H1 (cell line): Measurements from ENCODE around the gene PRKCA. TPM values are rescaled to one million over a fixed set of nuclear protein-coding genes. Genes with fewer than 3 reads are reported as not detected.

Experiments used
- CTCF ChIA-PET: fragments of 300-600 bp; sonication (Branson Sonifier 250); formaldehyde crosslinking; loops from one replicate; lab custom pipeline; 2021; ENCODE audit not compliant: partially characterized antibody; lab: Charles Lee
- POLR2A ChIA-PET: fragments of 300-600 bp; sonication (Branson Sonifier 250); formaldehyde crosslinking; loops from one replicate; lab custom pipeline; 2021; ENCODE audit warnings: inconsistent platforms; ENCODE audit not compliant: partially characterized antibody; lab: Charles Lee
- DNase-seq, 2 experiments: peaks; one replicate each; pipeline versions ENCODE4 v3.0.0 to v3.0.0-alpha.2; 2010 to 2022; ENCODE audit warnings: low spot score in 2 of 2, low read depth in 1 of 2, mixed read lengths in 1 of 2
- FAIRE-seq: peaks from 2 replicates; lab custom pipeline; 2011; peaks lifted over from hg19 to GRCh38; lab: Jason Lieb, UNC
- H2AFZ ChIP-seq: 2 replicates; pipeline ENCODE4 v1.8.1; 2012; ENCODE audit warnings: low read length, inconsistent platforms
- H2AK5ac ChIP-seq: 2 replicates; pipeline ENCODE4 v1.6.1; 2013; ENCODE audit warnings: low read depth, low read length
- H2BK120ac ChIP-seq: replicated peaks from 2 replicates; pipeline ENCODE3; 2013; ENCODE audit warnings: low read depth, low read length, inconsistent platforms
- H2BK12ac ChIP-seq: 2 replicates; pipeline ENCODE4 v1.6.1; 2013; ENCODE audit warnings: low read depth, low read length
- H2BK15ac ChIP-seq: 2 replicates; pipeline ENCODE4 v1.6.1; 2013; ENCODE audit warnings: low read length
- H2BK20ac ChIP-seq: 2 replicates; pipeline ENCODE4 v1.6.1; 2013; ENCODE audit warnings: low read length
- H2BK5ac ChIP-seq: 2 replicates; pipeline ENCODE4 v1.6.1; 2013; ENCODE audit warnings: low read depth, low read length
- H3K14ac ChIP-seq: 2 replicates; pipeline ENCODE4 v1.6.1; 2013; ENCODE audit warnings: inconsistent platforms; ENCODE audit not compliant: insufficient read length
- H3K18ac ChIP-seq: 2 replicates; pipeline ENCODE4 v1.6.1; 2013; ENCODE audit warnings: low read length; ENCODE audit errors: extremely low read depth
- H3K23ac ChIP-seq: 2 replicates; pipeline ENCODE4 v1.6.1; 2013; ENCODE audit warnings: inconsistent platforms; ENCODE audit not compliant: insufficient read length
- H3K23me2 ChIP-seq: 2 replicates; pipeline ENCODE4 v1.6.1; 2013; ENCODE audit warnings: low read depth, low read length
- H3K27ac ChIP-seq: 2 replicates; pipeline ENCODE4 v1.6.1; 2011; ENCODE audit warnings: low read depth, low read length, inconsistent platforms
- H3K27me3 ChIP-seq, 4 experiments: replicated peaks in 1 of 4; 1 replicate in 1 of 4; 2 replicates in 3 of 4; pipeline versions ENCODE4 v1.6.1 to v1.8.1; 2011 to 2013; ENCODE audit warnings: low read length in 3 of 4, mild to moderate bottlenecking in 3 of 4, inconsistent platforms in 2 of 4, mixed read lengths in 2 of 4, moderate library complexity in 1 of 4; ENCODE audit not compliant: control insufficient read depth in 3 of 4, insufficient read depth in 3 of 4; ENCODE audit errors: extremely low read depth in 1 of 4
- H3K36me3 ChIP-seq, 4 experiments: 2 replicates each; pipeline versions ENCODE4 v1.6.1 to v1.8.1; 2011 to 2013; ENCODE audit warnings: mild to moderate bottlenecking in 4 of 4, low read length in 3 of 4, moderate library complexity in 2 of 4, control low read depth in 1 of 4, inconsistent platforms in 1 of 4; ENCODE audit not compliant: insufficient read depth in 4 of 4, control insufficient read depth in 2 of 4
- H3K4ac ChIP-seq: replicated peaks from 2 replicates; pipeline ENCODE3; 2013; ENCODE audit warnings: low read length, low read depth, mixed read lengths, inconsistent platforms; ENCODE audit not compliant: insufficient read length
- H3K4me1 ChIP-seq, 4 experiments: replicated peaks in 1 of 4; 1 replicate in 1 of 4; 2 replicates in 3 of 4; pipeline versions ENCODE4 v1.6.1 to v1.8.1; 2011 to 2013; ENCODE audit warnings: low read length in 3 of 4, inconsistent platforms in 2 of 4, mixed read lengths in 1 of 4; ENCODE audit not compliant: insufficient read depth in 4 of 4, control insufficient read depth in 3 of 4
- H3K4me2 ChIP-seq, 2 experiments: 2 replicates each; pipeline versions ENCODE4 v1.6.1 to v1.8.1; 2011 to 2013; ENCODE audit warnings: low read depth in 2 of 2, low read length in 2 of 2, control low read depth in 1 of 2, inconsistent platforms in 1 of 2, mild to moderate bottlenecking in 1 of 2; ENCODE audit not compliant: insufficient read depth in 1 of 2
- H3K4me3 ChIP-seq, 4 experiments: fragments of 200-600, 300-600 bp in 1 of 4; sonication (generic), shearing (Covaris generic), sonication (Bioruptor Twin) in 1 of 4; 2 replicates each; pipeline versions ENCODE4 v1.5.1 to v1.8.1; 2011 to 2016; ENCODE audit warnings: low read length in 4 of 4, low read depth in 3 of 4, control low read depth in 2 of 4, inconsistent platforms in 2 of 4, mild to moderate bottlenecking in 2 of 4, mixed read lengths in 1 of 4, moderate library complexity in 1 of 4; ENCODE audit not compliant: insufficient read depth in 2 of 4; ENCODE audit errors: extremely low read depth in 1 of 4
- H3K56ac ChIP-seq: replicated peaks from 2 replicates; pipeline ENCODE3; 2013; ENCODE audit warnings: low read depth, mild to moderate bottlenecking, mixed read lengths, low read length, inconsistent platforms; ENCODE audit not compliant: insufficient read length
- H3K79me1 ChIP-seq: 2 replicates; pipeline ENCODE4 v1.6.1; 2013; ENCODE audit warnings: low read depth, low read length, control low read depth
- H3K79me2 ChIP-seq, 2 experiments: 2 replicates each; pipeline versions ENCODE4 v1.6.1 to v1.8.1; 2012 to 2013; ENCODE audit warnings: low read length in 2 of 2, mild to moderate bottlenecking in 2 of 2, inconsistent platforms in 1 of 2; ENCODE audit not compliant: insufficient read depth in 2 of 2, control insufficient read depth in 1 of 2
- H3K9ac ChIP-seq, 4 experiments: replicated peaks in 1 of 4; 1 replicate in 1 of 4; 2 replicates in 3 of 4; pipeline versions ENCODE4 v1.6.1 to v1.8.1; 2011 to 2013; ENCODE audit warnings: low read depth in 3 of 4, low read length in 3 of 4, control low read depth in 2 of 4, mild to moderate bottlenecking in 2 of 4, moderate library complexity in 2 of 4, inconsistent platforms in 1 of 4; ENCODE audit errors: extremely low read depth in 1 of 4
- H3K9me3 ChIP-seq, 2 experiments: 2 replicates each; pipeline versions ENCODE4 v1.6.1 to v1.8.1; 2012 to 2013; ENCODE audit warnings: mild to moderate bottlenecking in 2 of 2, moderate library complexity in 2 of 2, control low read depth in 1 of 2, inconsistent platforms in 1 of 2, low read depth in 1 of 2, low read length in 1 of 2, mixed read lengths in 1 of 2; ENCODE audit not compliant: insufficient read depth in 2 of 2
- H4K20me1 ChIP-seq, 2 experiments: replicated peaks in 1 of 2; 2 replicates each; pipeline versions ENCODE3 to v1.8.1; 2011 to 2013; ENCODE audit warnings: inconsistent platforms in 2 of 2, low read length in 2 of 2, mild to moderate bottlenecking in 1 of 2; ENCODE audit not compliant: insufficient read depth in 2 of 2, control insufficient read depth in 1 of 2
- H4K5ac ChIP-seq: 2 replicates; pipeline ENCODE4 v1.6.1; 2013; ENCODE audit warnings: low read length, low read depth, mixed read lengths, inconsistent platforms; ENCODE audit not compliant: insufficient read length
- H4K8ac ChIP-seq: 2 replicates; pipeline ENCODE4 v1.8.0; 2013; ENCODE audit warnings: mild to moderate bottlenecking, moderate library complexity, low read length, inconsistent platforms; ENCODE audit not compliant: insufficient read depth; ENCODE audit errors: extremely low read depth
- H4K91ac ChIP-seq: replicated peaks from 2 replicates; pipeline ENCODE3; 2013; ENCODE audit warnings: low read length, mixed read lengths, inconsistent platforms; ENCODE audit not compliant: insufficient read length
- BRCA1 ChIP-seq: IDR thresholded peaks from 2 replicates; pipeline ENCODE4 v1.6.1; 2012; ENCODE audit warnings: low read depth, low read length, improper control_type of control experiment
- CTBP2 ChIP-seq: IDR thresholded peaks from 2 replicates; pipeline ENCODE4 v1.7.0; 2011; ENCODE audit warnings: borderline replicate concordance, mild to moderate bottlenecking, moderate library complexity, mixed read lengths, low read length; ENCODE audit not compliant: insufficient read depth, insufficient read length
- EGR1 ChIP-seq: IDR thresholded peaks from 2 replicates; pipeline ENCODE4 v1.6.1; 2011; ENCODE audit warnings: low read depth, low read length, borderline replicate concordance
- GABPA ChIP-seq: IDR thresholded peaks from 2 replicates; pipeline ENCODE4 v1.6.1; 2011; ENCODE audit warnings: mild to moderate bottlenecking, low read length, moderate library complexity, borderline replicate concordance; ENCODE audit not compliant: insufficient read depth
- JUN ChIP-seq: IDR thresholded peaks from 2 replicates; pipeline ENCODE4 v1.6.1; 2011; ENCODE audit warnings: low read depth, mild to moderate bottlenecking, improper control_type of control experiment, low read length
- NANOG ChIP-seq: IDR thresholded peaks from 2 replicates; pipeline ENCODE4 v1.6.1; 2011; ENCODE audit warnings: low read length, low read depth, mild to moderate bottlenecking, inconsistent platforms; ENCODE audit not compliant: insufficient read depth, poor library complexity, severe bottlenecking
- PHF8 ChIP-seq: fragments of 200-600 bp; sonication (generic); conservative IDR thresholded peaks from 2 replicates; pipeline ENCODE4 v1.7.1; 2012; ENCODE audit warnings: low read depth, mild to moderate bottlenecking, inconsistent platforms, low read length, moderate library complexity
- SIN3A ChIP-seq, 2 experiments: IDR thresholded peaks in 1 of 2; conservative IDR thresholded peaks in 1 of 2; 2 replicates each; pipeline ENCODE4 v1.6.1; 2011 to 2012; ENCODE audit warnings: low read length in 2 of 2, improper control_type of control experiment in 1 of 2, low read depth in 1 of 2, mild to moderate bottlenecking in 1 of 2
- SP4 ChIP-seq: IDR thresholded peaks from 2 replicates; pipeline ENCODE4 v1.6.1; 2012; ENCODE audit warnings: low read length, inconsistent platforms
- TAF1 ChIP-seq: IDR thresholded peaks from 2 replicates; pipeline ENCODE4 v1.6.1; 2011; ENCODE audit warnings: mild to moderate bottlenecking, low read depth, low read length
- TBP ChIP-seq: IDR thresholded peaks from 2 replicates; pipeline ENCODE4 v1.6.1; 2011; ENCODE audit warnings: low read depth, low read length, improper control_type of control experiment
- WGBS, 2 experiments: shearing (Covaris generic) in 1 of 2; methylation state at CpG; one replicate each; pipeline versions ENCODE4 v1.1.6 to v1.1.7; 2013 to 2015; ENCODE audit warnings: low lambda C conversion rate in 2 of 2, mixed read lengths in 2 of 2, inconsistent platforms in 1 of 2, low coverage in 1 of 2, missing lambda C conversion rate in 1 of 2; ENCODE audit not compliant: insufficient replicate concordance in 2 of 2, insufficient coverage in 1 of 2, insufficient read length in 1 of 2; ENCODE audit errors: extremely low coverage in 1 of 2, missing lambda C conversion rate in 1 of 2; 5-methylcytosine and 5-hydroxymethylcytosine counted together
- polyA plus RNA-seq, 7 experiments: library from polyadenylated mRNA; depleted of rRNA in 3 of 7; stranded (reverse) in 5 of 7; unstranded in 2 of 7; fragments of >200 nt in 5 of 7; fragments of 200-250 nt in 2 of 7; gene quantifications; 1 replicate in 5 of 7; 2 replicates in 1 of 7; 4 replicates in 1 of 7; pipeline versions ENCODE4 v1.2.1 to v1.2.3, GENCODE V29; 2011 to 2013; ENCODE audit warnings: missing spikeins in 2 of 7, mixed read lengths in 2 of 7
- total RNA-seq: library from RNA; stranded (reverse); fragmentation: NEBNext Ultra II Directional; extraction: Animal tissue kit (Norgen Biotek cat#: 25700); gene quantifications from 2 replicates; pipeline ENCODE4 v1.2.1, GENCODE V29; 2021

PRKCA gene
- total and polyA plus RNA-seq, 2 of the 8 experiments (the other 6 are each of a cell fraction or from before 2014, with no cell fraction given) = 5.8 to 17.8 TPM

GRCh38 chr17:66691644-66692420 lies 389.4 kb downstream of the PRKCA start:
- Histone ChIP-seq H3K18ac (no peak overlapping the region), H3K79me2 (no peaks in the 10 kb centered on the region), H3K23ac (no peak overlapping the region), H2BK120ac (no peak overlapping the region), H2BK15ac (no peak overlapping the region), H3K14ac (no peak overlapping the region), H3K9ac (no peak overlapping the region), H3K4me3 (no peak overlapping the region), H4K20me1 (no peaks in the 10 kb centered on the region), H3K4me2 (no peak overlapping the region), H3K4ac (no peak overlapping the region), H3K56ac (no peak overlapping the region), H2BK20ac (no peak overlapping the region), H3K4me1 (no peaks in the 10 kb centered on the region; a peak in 1 of 7 replicates), H2BK12ac (no peak overlapping the region), H3K27ac (no peak overlapping the region), H2AK5ac (no peak overlapping the region; the same call in 1 of the 2 replicates), H3K9me3 (no peaks in the 10 kb centered on the region), H3K27me3 (no peaks in the 10 kb centered on the region), H3K23me2 (no peaks in the 10 kb centered on the region)
- 85% methylated on average over 12 of the region's 12 CpGs; no CpG with 5 or more reads in 1 of the 2 experiments for WGBS, 2 experiments
- POLR2A ChIA-PET = no interaction called here
- FAIRE-seq = no peak
- TF ChIP-seq JUN (no peak), SP4 (no peak), NANOG (no peak), GABPA (no peak), PHF8 (no peak), TAF1 (no peak), TBP (no peak), EGR1 (no peak), CTBP2 (no peak), BRCA1 (no peak), SIN3A (conservative IDR thresholded peaks at IDR 0.05 in 1 of 2, IDR thresholded peaks at IDR 0.05 in 1 of 2; ENCODE audit: low read depth in 1 of 2, low read length in 2 of 2) (no peak)
- TF ChIP-seq, all 59 proteins: peak for 0
- no peaks in the 10 kb centered on the region for H3K79me1 ChIP-seq
- no peak overlapping the region for H2AFZ ChIP-seq
- H4K91ac ChIP-seq = no peak overlapping the region
- no peak overlapping the region for H4K5ac ChIP-seq
- H2BK5ac ChIP-seq = no peak overlapping the region
- no peaks in the 10 kb centered on the region; a peak in 1 of 8 replicates for H3K36me3 ChIP-seq
- CTCF ChIA-PET = interaction anchor here (1.4 kb wide), 1 partner anchor 490 kb away, joined by 4 read pairs; no protein-coding TSS in a partner anchor
- DNase-seq = no peak
- no peak overlapping the region for H4K8ac ChIP-seq
